Upper lobe of left lung (tissue), 4 donors: ENCODE measurements around the gene PSMB9.

Experiments used
- CTCF ChIP-seq, 6 experiments: fragments of 450-650 bp in 4 of 6; fragments of 200-600 bp in 2 of 6; sonication (generic) in 2 of 6; IDR thresholded peaks; one replicate each; pipeline ENCODE4 v1.5.1; 2016 to 2019; ENCODE audit warnings: antibody characterized with exemption in 6 of 6
- POLR2AphosphoS5 ChIP-seq, 2 donors: sonication (generic); formaldehyde crosslinking; IDR thresholded peaks; one replicate each; pipeline ENCODE4 v1.5.1; 2017; ENCODE audit warnings: antibody characterized with exemption in 2 of 2

- TF ChIP-seq CTCF (IDR thresholded peaks at IDR 0.05) = no peak
- no peak for TF ChIP-seq POLR2AphosphoS5 (IDR thresholded peaks at IDR 0.05)
Observed at GRCh38 chr6:32815996-32816395, 38.0 kb upstream of the PSMB9 start.
